NCI-H1092 treated with DMSO at 0.1 percent for 48 hours (cell line): ENCODE measurements around the gene SDR42E2.
"Not testable (repeated sequence)": the region's sequence is repeated elsewhere in the genome, so short reads cannot be mapped to it uniquely, and the experiment has no call there.

Experiments used
- DNase-seq: peaks from one replicate; lab custom pipeline; 2025; lab: John Stamatoyannopoulos, UW

SDR42E2 gene

DNA sequence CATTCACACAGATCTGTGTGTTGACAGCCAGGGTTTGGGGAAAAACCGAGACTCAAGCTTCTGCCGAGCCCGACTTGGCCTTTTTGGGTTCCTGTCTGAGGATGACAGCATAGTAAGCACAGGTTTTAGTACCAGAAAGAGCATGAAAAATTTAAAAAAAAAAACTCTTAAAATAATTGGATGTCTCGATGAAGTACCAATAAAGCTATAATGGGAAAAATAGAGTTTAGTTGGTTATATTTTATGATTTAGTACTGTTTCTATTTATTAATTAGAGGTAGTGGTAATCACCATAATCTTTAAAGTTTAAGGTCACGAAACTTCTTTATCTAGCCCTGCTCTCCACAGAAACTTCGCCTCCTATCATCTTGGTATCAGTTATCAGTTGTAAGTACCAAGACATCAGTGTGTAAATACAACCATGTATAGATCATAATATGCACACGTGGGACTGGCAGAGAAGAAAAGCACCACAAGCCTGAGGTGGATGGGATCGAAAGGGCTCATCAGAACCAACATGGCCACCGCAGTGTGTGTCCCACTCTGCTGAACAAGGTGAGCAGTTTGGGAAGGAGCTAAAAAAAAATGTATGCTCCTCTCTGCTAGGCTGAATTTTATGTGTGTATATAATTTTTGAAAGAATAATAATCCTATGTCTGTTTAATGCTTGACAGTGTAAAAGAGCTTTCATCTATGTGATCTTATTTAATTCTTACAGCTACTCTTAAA lies 29.4 kb downstream of the SDR42E2 start:
- DNase-seq = peak; percentile 35

DNA sequence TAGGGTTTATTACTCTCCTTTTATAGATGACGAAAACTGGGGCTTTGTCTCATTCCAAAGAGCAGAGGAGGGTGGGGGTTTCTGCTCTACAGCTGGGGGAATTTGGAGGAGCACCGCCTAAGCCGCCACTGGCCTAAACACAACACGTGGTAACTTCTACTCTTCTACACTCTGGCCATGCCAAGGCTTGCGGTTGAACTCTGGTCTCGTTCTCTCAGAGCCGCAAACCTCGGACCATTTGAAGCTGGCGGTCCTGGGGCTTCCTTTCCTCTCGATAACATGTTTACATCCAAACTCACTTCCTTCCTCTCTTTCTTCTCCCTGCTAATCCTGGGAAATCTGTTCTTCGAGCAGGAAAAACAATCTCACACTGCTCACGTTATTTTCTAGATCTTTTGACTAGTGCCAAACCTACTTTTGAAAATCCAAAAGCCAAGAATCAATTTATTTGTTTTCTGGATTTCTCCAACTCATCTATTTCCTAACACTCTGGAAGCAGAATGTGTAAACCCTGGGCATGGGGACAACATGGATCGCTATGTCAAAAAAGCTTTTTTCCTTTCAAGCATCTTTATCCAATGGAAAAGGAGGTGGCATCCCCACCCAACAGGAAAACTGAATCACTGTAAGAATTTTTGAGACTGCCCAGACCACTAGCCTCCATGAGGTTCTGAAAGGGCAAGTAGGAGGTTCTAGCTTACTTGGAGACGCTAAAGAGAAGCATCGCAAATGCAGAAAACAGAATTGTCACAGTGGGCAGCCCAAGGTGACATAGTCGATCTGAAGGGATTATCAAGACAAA lies 30.2 kb downstream of the SDR42E2 start:
- peak; percentile 35 for DNase-seq

DNA sequence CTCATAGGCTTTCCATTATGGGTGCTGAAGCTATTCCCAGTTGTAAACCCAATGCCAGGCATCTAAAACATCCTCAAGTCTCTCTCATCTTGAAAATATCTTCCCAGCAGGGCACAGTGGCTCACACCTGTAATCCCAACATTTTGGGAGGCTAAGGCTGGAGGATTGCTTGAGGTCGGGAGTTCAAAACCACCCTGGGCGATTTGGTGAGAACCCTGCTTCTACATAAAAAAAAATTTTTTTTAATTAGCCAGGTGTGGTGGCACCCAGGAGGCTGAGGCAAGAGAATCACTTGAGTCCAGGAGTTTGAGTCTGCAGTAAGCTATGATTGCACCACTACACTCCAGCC lies 30.7 kb downstream of the SDR42E2 start:
- DNase-seq = no peak

- DNase-seq = no peak
Observed at GRCh38 chr16:22194707-22195444, 32.6 kb downstream of the SDR42E2 start.

- no peak for DNase-seq
Observed at GRCh38 chr16:22195445-22195694, 33.1 kb downstream of the SDR42E2 start.

DNA sequence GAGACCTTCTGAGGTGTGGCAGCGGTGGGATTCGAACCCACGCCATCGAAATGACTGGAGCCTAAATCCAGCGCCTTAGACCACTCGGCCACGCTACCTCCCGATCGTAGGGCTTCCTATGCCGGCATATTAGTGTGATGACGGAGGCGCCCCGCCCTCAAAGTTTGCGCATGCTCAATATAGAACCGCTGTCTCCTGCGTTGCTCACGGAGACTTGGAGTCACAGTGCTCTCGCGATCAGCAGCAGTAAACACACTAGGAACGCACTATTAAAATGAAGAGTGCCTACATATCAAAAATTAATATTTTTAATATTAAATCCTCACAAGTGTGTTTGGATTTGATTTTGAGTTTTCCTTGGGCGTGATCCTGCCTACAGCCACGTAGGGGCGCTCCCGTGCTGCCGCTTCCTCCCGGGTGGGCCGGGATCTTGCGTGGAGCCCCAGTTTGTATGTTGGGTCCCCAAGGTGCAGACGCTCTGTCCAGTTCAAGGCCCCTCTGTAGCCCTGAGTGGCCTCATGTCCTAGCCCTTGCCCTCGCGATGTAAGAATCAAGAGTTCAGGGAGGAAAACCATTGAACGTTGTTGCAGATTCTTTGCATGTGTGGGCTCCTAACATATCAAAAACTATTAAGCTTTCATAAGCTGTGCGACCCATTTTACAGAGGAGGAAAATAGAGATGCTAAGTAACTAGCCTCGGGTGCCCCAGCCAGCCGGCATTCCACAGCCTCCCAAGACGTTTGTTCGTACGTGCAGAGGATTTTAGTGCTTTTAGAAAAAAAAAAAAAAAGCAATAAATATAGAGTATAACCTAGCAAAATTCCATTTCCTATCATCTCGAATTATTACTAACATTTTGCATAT lies 33.6 kb downstream of the SDR42E2 start:
- peak; percentile 94 for DNase-seq

DNA sequence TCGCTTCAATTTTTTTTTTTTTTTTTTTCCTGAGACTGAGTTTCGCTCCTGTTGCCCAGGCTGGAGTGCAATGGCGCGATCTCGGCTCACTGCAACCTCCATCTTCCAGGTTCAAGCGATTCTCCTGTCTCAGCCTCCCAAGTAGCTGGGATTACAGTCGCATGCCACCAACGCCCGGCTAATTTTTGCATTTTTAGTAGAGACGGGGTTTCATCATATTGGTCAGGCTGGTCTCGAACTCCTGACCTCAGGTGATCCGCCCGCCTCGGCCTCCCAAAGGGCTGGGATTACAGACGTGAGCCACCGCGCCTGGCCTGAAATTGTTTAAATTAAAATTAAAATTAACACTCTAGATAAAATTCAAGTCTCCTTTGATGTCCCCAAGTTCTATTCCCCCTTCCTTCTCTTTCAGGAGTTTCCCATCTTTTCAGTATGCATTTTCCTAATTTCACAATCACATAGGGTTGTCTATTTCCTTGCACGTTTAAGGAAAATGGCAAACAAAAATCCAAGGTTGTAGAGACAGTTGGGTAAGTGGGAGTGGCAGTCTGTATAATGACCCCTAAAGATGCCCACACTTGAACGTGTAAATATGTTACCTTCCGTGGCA lies 34.4 kb downstream of the SDR42E2 start:
- DNase-seq = not testable (repeated sequence)

DNA sequence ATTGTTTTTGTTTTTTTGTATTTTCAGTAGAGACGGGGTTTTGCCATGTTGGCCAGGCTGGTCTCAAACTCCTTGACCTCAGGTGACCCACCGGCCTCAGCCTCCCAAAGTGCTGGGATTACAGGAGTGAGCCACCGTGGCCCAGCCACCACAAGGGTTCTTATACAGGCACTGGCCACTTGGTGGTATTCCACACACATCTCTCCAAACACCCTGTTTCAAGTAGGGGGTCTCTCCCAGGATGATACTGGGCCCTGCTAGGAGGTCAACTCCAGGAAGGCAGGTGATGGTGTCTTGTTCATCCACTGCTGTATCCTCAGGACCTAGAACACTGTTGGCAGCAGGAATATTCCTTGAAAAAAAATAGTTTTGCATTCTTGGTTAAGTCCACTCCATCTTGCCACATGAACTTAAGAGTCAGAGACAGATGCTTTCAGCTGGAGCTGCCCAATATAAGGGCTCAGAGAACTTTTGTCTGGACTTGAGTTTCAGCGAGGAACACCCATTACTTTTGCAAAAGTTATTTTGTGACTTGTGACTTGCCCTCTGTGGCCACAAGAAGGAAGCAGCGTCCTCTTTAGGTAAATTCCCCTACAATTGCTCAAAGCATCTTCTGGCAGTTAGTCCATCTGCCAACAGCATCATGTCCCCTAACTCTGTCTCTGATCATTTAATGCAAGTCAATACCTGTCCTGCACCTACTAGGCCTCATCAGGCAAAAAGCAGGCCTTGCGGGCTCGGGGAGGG lies 36.4 kb downstream of the SDR42E2 start:
- DNase-seq = no peak

DNA sequence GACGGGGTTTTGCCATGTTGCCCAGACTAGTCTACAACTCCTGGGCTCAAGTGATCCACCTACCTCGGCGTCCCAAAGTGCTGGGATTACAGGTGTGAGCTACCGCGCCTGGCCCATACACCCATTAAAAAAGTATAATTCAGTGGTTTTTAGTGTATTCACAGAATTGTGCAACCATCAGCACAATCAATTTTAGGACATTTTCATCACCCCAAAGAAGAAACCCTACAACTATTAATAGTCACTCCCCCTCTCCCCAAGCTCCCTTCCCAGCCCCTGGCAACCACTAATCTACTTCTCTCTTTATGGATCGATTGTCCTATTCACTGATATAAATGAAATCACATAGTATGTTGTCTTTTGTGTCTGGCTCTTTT lies 39.9 kb downstream of the SDR42E2 start:
- DNase-seq = no peak

DNA sequence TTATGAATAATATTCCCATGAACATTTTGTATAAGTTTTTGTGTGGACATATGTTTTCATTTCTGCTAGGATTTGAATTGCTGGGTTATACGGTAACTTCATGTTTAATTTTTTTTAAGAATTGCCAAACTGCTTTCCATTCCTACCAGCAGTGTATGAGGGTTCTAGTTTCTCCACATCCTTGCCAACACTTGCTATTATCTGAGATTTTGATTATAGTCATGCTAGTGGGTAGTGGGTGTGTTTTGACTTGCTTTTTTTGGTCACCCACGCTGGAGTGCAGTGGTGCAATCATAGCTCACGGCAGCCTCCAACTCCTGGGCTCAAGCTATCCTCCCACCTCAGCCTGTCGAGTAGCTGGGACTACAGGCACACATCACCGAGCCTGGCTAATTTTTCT lies 40.8 kb downstream of the SDR42E2 start:
- DNase-seq = no peak

DNA sequence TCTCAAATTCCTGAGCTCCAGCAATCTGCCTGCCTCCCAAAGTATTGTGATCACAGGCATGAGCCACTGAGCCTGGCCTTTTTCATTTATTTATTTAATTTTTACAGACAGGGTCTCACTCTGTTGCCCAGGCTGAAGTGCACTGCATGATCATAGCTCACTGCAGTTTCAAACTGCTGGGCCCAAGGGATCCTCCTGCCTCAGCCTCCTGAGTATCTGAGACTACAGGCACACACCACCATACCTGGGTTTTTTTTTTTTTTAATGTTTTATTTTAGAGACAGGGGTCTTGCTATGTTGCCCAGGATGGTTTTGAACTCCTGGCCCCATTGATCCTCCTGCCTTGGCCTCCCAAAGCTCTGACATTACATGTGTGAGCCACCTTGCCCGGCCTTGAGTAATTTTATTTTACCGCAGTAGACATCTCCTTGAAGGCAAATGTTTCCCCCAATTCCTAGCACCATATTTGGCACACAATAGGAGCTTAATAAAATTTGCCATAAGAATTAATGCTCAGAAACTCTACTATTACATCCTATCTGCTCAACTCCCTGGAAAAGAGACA lies 41.9 kb downstream of the SDR42E2 start:
- DNase-seq = no peak

DNA sequence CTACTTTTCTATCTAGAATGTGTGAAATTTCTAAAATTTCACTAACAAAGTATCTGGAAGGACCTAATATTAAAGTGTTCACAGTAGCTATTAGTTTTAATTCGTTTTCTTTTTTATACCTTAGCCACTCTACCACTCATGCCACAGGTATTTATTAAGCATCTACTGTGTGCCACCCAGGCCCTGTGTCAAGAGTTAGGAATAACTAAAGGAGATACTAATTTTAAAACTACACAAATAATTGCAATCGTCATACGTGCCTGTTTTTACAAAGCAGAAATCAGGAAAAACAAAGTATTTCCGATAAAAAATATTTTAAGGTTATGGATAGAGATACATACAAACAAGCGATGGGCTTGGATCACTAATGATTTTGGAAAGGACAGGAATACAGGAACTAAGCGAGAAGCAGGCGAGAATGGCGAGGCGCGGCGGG lies 43.3 kb downstream of the SDR42E2 start:
- DNase-seq = no peak

DNA sequence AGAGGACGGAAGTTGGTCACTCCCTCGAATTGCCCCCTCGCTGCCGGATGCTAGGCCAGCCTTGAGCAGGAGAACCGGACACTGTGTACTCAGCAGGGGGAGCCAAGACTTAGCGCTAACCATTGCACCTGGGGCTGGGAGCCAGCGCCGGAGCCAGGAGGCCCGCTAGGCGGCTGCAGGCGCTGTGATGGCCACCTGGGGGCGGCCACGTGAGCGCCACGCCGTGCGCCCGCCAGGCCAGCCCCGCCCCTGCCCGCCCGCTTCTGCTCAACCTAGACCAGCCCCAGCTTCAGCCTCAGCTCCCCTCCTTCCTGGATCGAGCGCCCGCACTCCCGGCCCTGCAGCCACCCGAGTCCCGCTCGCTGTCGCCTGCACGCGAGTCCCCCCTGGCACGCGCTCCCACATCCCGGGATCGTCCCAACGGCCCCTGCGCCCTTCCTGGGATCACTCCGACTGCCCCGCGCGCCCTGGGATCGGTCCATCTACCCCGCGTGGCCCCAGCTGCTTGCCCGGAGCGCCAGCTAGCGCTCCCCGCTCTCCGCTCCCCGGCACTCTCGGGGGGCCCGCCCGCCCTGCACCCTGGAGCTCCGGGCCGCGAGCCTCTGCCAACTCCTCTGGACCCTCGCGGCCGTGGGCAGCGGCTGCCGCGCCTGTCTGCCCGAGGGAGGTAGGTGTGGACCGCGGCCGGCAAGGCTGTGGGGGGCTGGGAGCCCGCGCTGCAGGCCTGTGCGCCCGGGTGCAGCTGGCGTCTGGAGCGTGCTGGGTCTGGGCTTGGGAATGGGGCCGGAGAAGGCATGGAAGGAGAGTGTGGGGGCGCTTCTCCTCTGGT lies 43.9 kb downstream of the SDR42E2 start, which contains the start of gene EEF2K:
Gene EEF2K, plus strand, starts transcription at position 266 of the 829 bp plus-strand sequence. CDS start 19,452 bp downstream, outside the sequence.
- peak; percentile 83 for DNase-seq

- peak; percentile 76 for DNase-seq
Observed at GRCh38 chr16:22206842-22207714, 44.8 kb downstream of the SDR42E2 start.

GRCh38 chr16:22207715-22208360 lies 45.5 kb downstream of the SDR42E2 start:
- no peak for DNase-seq

DNA sequence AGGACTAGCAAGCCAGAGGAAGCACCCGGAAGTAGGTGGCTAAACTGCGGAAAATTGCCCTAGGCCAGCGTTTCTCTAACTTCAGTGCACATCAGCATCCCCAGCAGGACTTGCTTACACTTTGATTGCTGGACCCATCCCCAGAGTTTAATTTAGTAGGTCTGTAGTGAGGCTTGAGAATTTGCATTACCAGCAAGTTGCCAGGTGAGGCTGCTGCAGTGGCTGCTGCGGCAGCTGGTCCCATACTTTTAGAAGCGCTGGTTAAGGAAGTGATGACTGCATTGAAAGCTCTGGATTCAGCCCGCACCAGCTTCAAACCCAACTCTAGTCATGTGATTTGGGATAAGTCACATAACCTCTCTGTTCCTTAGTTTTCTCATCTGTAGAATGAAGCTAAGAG lies 48.0 kb downstream of the SDR42E2 start:
- DNase-seq = no peak

DNA sequence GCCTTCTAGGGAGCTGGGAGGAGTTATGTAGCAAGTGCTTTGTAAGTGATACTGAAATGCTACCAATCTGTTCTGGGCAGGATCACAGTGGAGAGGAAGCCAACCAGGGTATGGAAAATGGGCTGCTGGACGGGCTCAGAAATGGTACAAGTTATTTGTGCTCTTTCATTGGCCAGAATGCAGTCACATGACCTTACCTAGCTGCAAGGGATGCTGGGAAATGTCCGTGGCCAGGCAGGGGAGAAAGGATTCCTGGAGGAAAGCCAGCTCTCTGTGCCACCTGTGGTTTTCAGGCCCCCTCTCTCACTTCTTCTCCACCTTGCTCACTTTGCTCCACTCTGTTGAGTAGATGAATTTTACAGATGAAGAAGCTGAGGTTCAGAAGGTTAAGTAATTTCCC lies 48.5 kb downstream of the SDR42E2 start:
- DNase-seq = no peak

GRCh38 chr16:22213236-22213635 lies 50.9 kb downstream of the SDR42E2 start:
- DNase-seq = no peak
